Upper lobe of left lung (tissue), 6 donors: ENCODE measurements around the gene PTPRG. TPM values are rescaled to one million over a fixed set of nuclear protein-coding genes. Genes with fewer than 3 reads are reported as not detected.
A peak's percentile ranks its signal among the peaks of the same experiment; 100 is the strongest.

Experiments used
- ATAC-seq, 2 donors: fragments of 200-7000 bp; cut with Tn5 transposase; one replicate each; pipeline ENCODE4 v1.9.1; 2022; ENCODE audit warnings: mild to moderate bottlenecking in 2 of 2, moderate library complexity in 2 of 2; ENCODE audit not compliant: low FRiP score in 2 of 2
- DNase-seq, 2 donors: peaks; one replicate each; pipeline ENCODE4 v3.0.0-alpha.2; 2019 to 2020
- H3K27ac ChIP-seq, 4 donors: fragments of 200-600 bp; sonication (generic); one replicate each; pipeline ENCODE4 v1.5.1; 2016 to 2019
- H3K27me3 ChIP-seq, 4 donors: fragments of 200-600 bp; sonication (generic); one replicate each; pipeline ENCODE4 v1.5.1; 2017 to 2019
- H3K36me3 ChIP-seq, 4 donors: fragments of 200-600 bp; sonication (generic); one replicate each; pipeline ENCODE4 v1.5.1; 2016 to 2019
- H3K4me1 ChIP-seq, 4 donors: fragments of 200-600 bp; sonication (generic); one replicate each; pipeline ENCODE4 v1.5.1; 2018 to 2019
- H3K4me3 ChIP-seq, 4 donors: fragments of 200-600 bp; sonication (generic); one replicate each; pipeline ENCODE4 v1.5.1; 2017 to 2019; ENCODE audit warnings: mild to moderate bottlenecking in 2 of 4, moderate library complexity in 1 of 4
- H3K9me3 ChIP-seq, 4 donors: fragments of 200-600 bp; sonication (generic); one replicate each; pipeline ENCODE4 v1.5.1; 2018 to 2019
- EP300 ChIP-seq, 4 donors: sonication (generic); formaldehyde crosslinking; IDR thresholded peaks; one replicate each; pipeline ENCODE4 v1.5.1; 2017; ENCODE audit warnings: antibody characterized with exemption in 4 of 4, control low read depth in 2 of 4
- POLR2A ChIP-seq, 4 donors: fragments of 450-650 bp; IDR thresholded peaks; one replicate each; pipeline ENCODE4 v1.5.1; 2016 to 2017; ENCODE audit warnings: antibody characterized with exemption in 4 of 4, mild to moderate bottlenecking in 2 of 4
- POLR2AphosphoS5 ChIP-seq, 2 donors: sonication (generic); formaldehyde crosslinking; IDR thresholded peaks; one replicate each; pipeline ENCODE4 v1.5.1; 2017; ENCODE audit warnings: antibody characterized with exemption in 2 of 2
- WGBS, 2 donors: methylation state at CpG; one replicate each; pipeline ENCODE4 v1.1.5; 2017 to 2018; 5-methylcytosine and 5-hydroxymethylcytosine counted together
- total RNA-seq, 6 donors: library from RNA; depleted of rRNA in 4 of 6; stranded (reverse); fragments of >200 nt in 4 of 6; gene quantifications; one replicate each; pipeline versions ENCODE4 v1.1.0 to v1.2.1, GENCODE V29; 2016 to 2021
- TF ChIP-seq, protein P1 (sequence below), 6 experiments: fragments of 450-650 bp in 4 of 6; fragments of 200-600 bp in 2 of 6; sonication (generic) in 2 of 6; IDR thresholded peaks; one replicate each; pipeline ENCODE4 v1.5.1; 2016 to 2019; ENCODE audit warnings: antibody characterized with exemption in 6 of 6
- donor health status: DM: no; HTN: no; CAD: no; lungs with moderate emphysema.
- donor health status: DM: no; HTN: yes; CAD: no; lungs with severe emphysema.

PTPRG gene
- total RNA-seq, 6 donors from 2014 or later: 58.7 to 101 (median 68.8) TPM

DNA sequence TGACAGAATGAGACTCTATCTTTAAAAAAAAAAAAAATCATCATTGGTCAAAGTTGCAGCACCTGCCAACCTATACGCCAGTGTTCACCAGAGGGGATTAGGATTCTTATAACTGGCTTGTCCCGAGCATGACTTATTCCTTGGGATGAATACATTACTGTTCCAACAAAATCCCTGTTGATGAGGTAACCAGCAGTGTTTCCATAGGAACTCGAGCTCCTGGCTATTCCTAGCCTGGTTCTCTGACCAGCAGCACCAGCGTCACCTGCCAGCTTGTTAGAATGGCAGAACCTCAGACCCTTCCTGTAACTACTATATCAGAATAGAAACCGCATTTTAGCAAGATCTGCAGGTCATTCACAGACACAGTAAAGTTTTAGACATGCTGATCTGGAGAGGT, 364.4 kb downstream of the PTPRG start:
- TF ChIP-seq, protein P1, sequence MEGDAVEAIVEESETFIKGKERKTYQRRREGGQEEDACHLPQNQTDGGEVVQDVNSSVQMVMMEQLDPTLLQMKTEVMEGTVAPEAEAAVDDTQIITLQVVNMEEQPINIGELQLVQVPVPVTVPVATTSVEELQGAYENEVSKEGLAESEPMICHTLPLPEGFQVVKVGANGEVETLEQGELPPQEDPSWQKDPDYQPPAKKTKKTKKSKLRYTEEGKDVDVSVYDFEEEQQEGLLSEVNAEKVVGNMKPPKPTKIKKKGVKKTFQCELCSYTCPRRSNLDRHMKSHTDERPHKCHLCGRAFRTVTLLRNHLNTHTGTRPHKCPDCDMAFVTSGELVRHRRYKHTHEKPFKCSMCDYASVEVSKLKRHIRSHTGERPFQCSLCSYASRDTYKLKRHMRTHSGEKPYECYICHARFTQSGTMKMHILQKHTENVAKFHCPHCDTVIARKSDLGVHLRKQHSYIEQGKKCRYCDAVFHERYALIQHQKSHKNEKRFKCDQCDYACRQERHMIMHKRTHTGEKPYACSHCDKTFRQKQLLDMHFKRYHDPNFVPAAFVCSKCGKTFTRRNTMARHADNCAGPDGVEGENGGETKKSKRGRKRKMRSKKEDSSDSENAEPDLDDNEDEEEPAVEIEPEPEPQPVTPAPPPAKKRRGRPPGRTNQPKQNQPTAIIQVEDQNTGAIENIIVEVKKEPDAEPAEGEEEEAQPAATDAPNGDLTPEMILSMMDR (IDR thresholded peaks at IDR 0.05): no peak
- TF ChIP-seq POLR2A (IDR thresholded peaks at IDR 0.05) (no peak), POLR2AphosphoS5 (IDR thresholded peaks at IDR 0.05) (no peak), EP300 (IDR thresholded peaks at IDR 0.05) (no peak)
- H3K4me1 ChIP-seq: peaks cover 8 to 30% (median 19%) of the 10 kb centered on the region in 4 donors
- no peaks in the 10 kb centered on the region for H3K27me3 ChIP-seq
- H3K9me3 ChIP-seq: no peaks in the 10 kb centered on the region
- H3K4me3 ChIP-seq: no peak overlapping the region
- DNase-seq (no peak), ATAC-seq (no peak)
- no peaks in the 10 kb centered on the region for H3K36me3 ChIP-seq
- 89 to 91% methylated on average over 5 of the region's 5 CpGs for WGBS, 2 donors
- no peak overlapping the region for H3K27ac ChIP-seq

GRCh38 chr3:61926923-61927322, 365.6 kb downstream of the PTPRG start:
- Histone ChIP-seq H3K4me1 (peaks cover 8 to 30% (median 19%) of the 10 kb centered on the region in 4 donors), H3K4me3 (no peak overlapping the region), H3K36me3 (no peaks in the 10 kb centered on the region), H3K27me3 (no peaks in the 10 kb centered on the region), H3K27ac (peak overlapping the region in 3 of 4 donors; percentile 23 to 60 (median 28)), H3K9me3 (no peaks in the 10 kb centered on the region)
- DNase-seq: no peak
- 38 to 44% methylated on average over 3 of the region's 3 CpGs for WGBS, 2 donors
- ATAC-seq: peak in 1 of 2 donors; percentile 4
- TF ChIP-seq POLR2AphosphoS5 (IDR thresholded peaks at IDR 0.05): no peak
- TF ChIP-seq, protein P1 (IDR thresholded peaks at IDR 0.05): no peak
- TF ChIP-seq POLR2A (IDR thresholded peaks at IDR 0.05): no peak
- no peak for TF ChIP-seq EP300 (IDR thresholded peaks at IDR 0.05)

DNA sequence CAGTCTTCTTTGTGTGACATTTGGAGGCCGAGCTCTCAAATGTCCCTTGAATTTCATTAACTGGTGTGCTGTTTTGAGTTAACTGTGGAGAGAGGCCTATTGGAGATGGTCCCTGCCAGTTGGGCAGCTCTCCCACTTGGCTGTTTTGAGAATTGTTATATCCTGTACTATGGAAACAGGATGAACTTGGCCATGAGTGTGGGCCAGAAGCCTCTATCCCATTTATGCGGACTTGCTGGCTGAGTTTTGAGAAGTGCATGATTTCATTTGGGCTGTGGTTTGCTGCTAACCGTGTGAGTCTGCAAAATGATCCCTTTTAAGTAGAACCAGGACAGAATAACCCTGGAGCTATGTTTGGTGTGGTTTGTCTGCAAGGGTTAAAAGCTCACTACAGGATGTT, 366.0 kb downstream of the PTPRG start:
- Histone ChIP-seq H3K4me1 (peaks cover 8 to 30% (median 19%) of the 10 kb centered on the region in 4 donors), H3K36me3 (no peaks in the 10 kb centered on the region), H3K27ac (peak overlapping the region in 3 of 4 donors; percentile 23 to 60 (median 28)), H3K9me3 (no peaks in the 10 kb centered on the region), H3K4me3 (no peak overlapping the region), H3K27me3 (no peaks in the 10 kb centered on the region)
- no peak for DNase-seq
- 42 to 49% methylated on average over 3 of the region's 3 CpGs for whole genome bisulfite sequencing, 2 donors
- TF ChIP-seq, protein P1 (IDR thresholded peaks at IDR 0.05): no peak
- ATAC-seq: peak; percentile 58 to 89

DNA sequence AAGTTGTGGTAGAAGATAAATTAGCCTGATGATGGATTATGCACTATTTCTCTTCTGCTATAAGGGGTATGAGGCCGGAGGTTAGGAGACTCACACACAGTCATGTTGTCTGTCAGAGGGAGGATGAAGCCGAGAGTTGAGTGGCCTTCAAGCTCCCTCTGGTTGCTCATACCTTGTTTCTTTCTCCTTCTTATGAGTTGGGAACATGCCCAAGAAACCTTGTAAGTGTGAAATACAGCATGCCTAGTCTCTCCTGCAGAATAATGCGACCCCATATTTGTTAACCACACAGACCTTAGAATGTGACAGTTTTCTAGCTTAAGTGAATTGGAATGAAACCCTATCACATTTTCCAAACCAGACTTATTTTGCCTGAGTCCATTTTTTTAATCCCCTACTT, 366.7 kb downstream of the PTPRG start:
- peak overlapping the region in 2 of 4 donors; percentile 1 to 60 for H3K27ac ChIP-seq
- no peaks in the 10 kb centered on the region for H3K9me3 ChIP-seq
- no peak overlapping the region for H3K4me3 ChIP-seq
- H3K36me3 ChIP-seq: no peaks in the 10 kb centered on the region
- DNase-seq (no peak), ATAC-seq (peak in 1 of 2 donors; percentile 33)
- WGBS, 2 donors: 77 to 86% methylated on average over 3 of the region's 3 CpGs
- H3K4me1 ChIP-seq: peaks cover 8 to 30% (median 19%) of the 10 kb centered on the region in 4 donors
- TF ChIP-seq, protein P1 (IDR thresholded peaks at IDR 0.05): no peak
- TF ChIP-seq POLR2AphosphoS5 (IDR thresholded peaks at IDR 0.05) (no peak), POLR2A (IDR thresholded peaks at IDR 0.05) (no peak), EP300 (IDR thresholded peaks at IDR 0.05) (no peak)
- H3K27me3 ChIP-seq: no peaks in the 10 kb centered on the region

- Histone ChIP-seq H3K27me3 (no peaks in the 10 kb centered on the region), H3K27ac (no peak overlapping the region), H3K9me3 (no peaks in the 10 kb centered on the region), H3K36me3 (no peaks in the 10 kb centered on the region), H3K4me1 (peaks cover 8 to 30% (median 19%) of the 10 kb centered on the region in 4 donors), H3K4me3 (no peak overlapping the region)
- ATAC-seq (no peak), DNase-seq (no peak)
- TF ChIP-seq, protein P1 (IDR thresholded peaks at IDR 0.05): no peak
- TF ChIP-seq POLR2A (IDR thresholded peaks at IDR 0.05): no peak
- no peak for TF ChIP-seq EP300 (IDR thresholded peaks at IDR 0.05)
- no peak for TF ChIP-seq POLR2AphosphoS5 (IDR thresholded peaks at IDR 0.05)
- 71 to 78% methylated on average over 4 of the region's 4 CpGs for WGBS, 2 donors
Observed at GRCh38 chr3:61928776-61929314, 367.5 kb downstream of the PTPRG start.
